ENCODE data around the gene PCNX1. TPM values are rescaled to one million over a fixed set of nuclear protein-coding genes. Genes with fewer than 3 reads are reported as not detected.
"Not testable (repeated sequence)": the region's sequence is repeated elsewhere in the genome, so short reads cannot be mapped to it uniquely, and the experiment has no call there.

Gene PCNX1
- total RNA-seq, 1 experiment from 2014 or later: 24.9 TPM

- DNase-seq (ENCODE audit: low read depth): no peak
Measured at GRCh38 chr14:70915415-70915814, 8.2 kb downstream of the PCNX1 start.

- DNase-seq (ENCODE audit: low read depth): no peak
Measured at GRCh38 chr14:70916300-70916699, 9.0 kb downstream of the PCNX1 start.

- no peak for DNase-seq (ENCODE audit: low read depth)
Measured at GRCh38 chr14:70916799-70917198, 9.5 kb downstream of the PCNX1 start.

- DNase-seq (ENCODE audit: low read depth): no peak
Measured at GRCh38 chr14:70917633-70918032, 10.4 kb downstream of the PCNX1 start.

- DNase-seq (ENCODE audit: low read depth): peak; percentile 57
Measured at GRCh38 chr14:70919774-70920173, 12.5 kb downstream of the PCNX1 start.

GRCh38 chr14:70920608-70921007 lies 13.3 kb downstream of the PCNX1 start:
- DNase-seq (ENCODE audit: low read depth): no peak

GRCh38 chr14:70921669-70922068 lies 14.4 kb downstream of the PCNX1 start:
- no peak for DNase-seq (ENCODE audit: low read depth)

- no peak for DNase-seq (ENCODE audit: low read depth)
Measured at GRCh38 chr14:70924521-70924920, 17.3 kb downstream of the PCNX1 start.

- DNase-seq (ENCODE audit: low read depth): no peak
Measured at GRCh38 chr14:70926235-70926830, 19.1 kb downstream of the PCNX1 start.

GRCh38 chr14:70931008-70931407 lies 23.7 kb downstream of the PCNX1 start:
- no peak for DNase-seq (ENCODE audit: low read depth)

- DNase-seq (ENCODE audit: low read depth): no peak
Measured at GRCh38 chr14:70934084-70934483, 26.8 kb downstream of the PCNX1 start.

- peak; percentile 71 for DNase-seq (ENCODE audit: low read depth)
Measured at GRCh38 chr14:70934502-70935134, 27.4 kb downstream of the PCNX1 start.

- no peak for DNase-seq (ENCODE audit: low read depth)
Measured at GRCh38 chr14:70935135-70935534, 27.9 kb downstream of the PCNX1 start.

GRCh38 chr14:70939693-70940092 lies 32.4 kb downstream of the PCNX1 start:
- not testable (repeated sequence) for DNase-seq (ENCODE audit: low read depth)

GRCh38 chr14:70941637-70942341 lies 34.5 kb downstream of the PCNX1 start:
- not testable (repeated sequence) for DNase-seq (ENCODE audit: low read depth)

GRCh38 chr14:70942342-70942706 lies 35.1 kb downstream of the PCNX1 start:
- DNase-seq (ENCODE audit: low read depth): no peak

- DNase-seq (ENCODE audit: low read depth): not testable (repeated sequence)
Measured at GRCh38 chr14:70942721-70943120, 35.5 kb downstream of the PCNX1 start.

GRCh38 chr14:70943838-70944237 lies 36.6 kb downstream of the PCNX1 start:
- DNase-seq (ENCODE audit: low read depth): no peak

GRCh38 chr14:70947739-70948138 lies 40.5 kb downstream of the PCNX1 start:
- no peak for DNase-seq (ENCODE audit: low read depth)

GRCh38 chr14:70952485-70952884 lies 45.2 kb downstream of the PCNX1 start:
- no peak for DNase-seq (ENCODE audit: low read depth)

GRCh38 chr14:70954068-70954467 lies 46.8 kb downstream of the PCNX1 start:
- DNase-seq (ENCODE audit: low read depth): no peak

- DNase-seq (ENCODE audit: low read depth): peak; percentile 44
Measured at GRCh38 chr14:70955543-70956480, 48.6 kb downstream of the PCNX1 start.
